ENCODE measurements around the gene RAD51. TPM values are rescaled to one million over a fixed set of nuclear protein-coding genes. Genes with fewer than 3 reads are reported as not detected.
A peak's percentile ranks its signal among the peaks of the same experiment; 100 is the strongest.

Gene RAD51
- total RNA-seq, 4 donors from 2014 or later: 1.1 to 31.6 (median 1.8) TPM

DNA sequence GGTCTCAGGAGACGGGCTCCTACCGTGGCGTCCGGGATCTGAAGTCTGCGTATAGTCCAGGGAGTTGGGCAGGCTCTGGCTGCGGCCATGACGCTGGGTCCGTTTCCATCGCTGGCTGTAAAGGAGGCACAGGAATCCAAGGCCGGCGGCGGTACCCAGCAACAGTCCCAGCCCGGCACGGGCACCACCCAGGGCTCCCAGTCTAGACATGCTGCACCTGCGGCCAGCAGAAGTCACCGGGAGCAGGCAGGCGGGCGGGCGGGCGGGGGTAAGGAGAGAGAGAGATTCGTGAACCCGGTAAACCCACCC lies 59.6 kb downstream of the RAD51 start:
- no peaks in the 10 kb centered on the region for H3K27me3 ChIP-seq
- no peaks in the 10 kb centered on the region for H3K9me3 ChIP-seq
- H3K4me1 ChIP-seq: peaks cover 0 to 24% (median 11%) of the 10 kb centered on the region in 4 donors
- in situ Hi-C loops (cut with MboI; ENCODE audit: low pct_ligation_motif_present in 1 of 4, low pct_unique_long_range_greater_than_20kb in 1 of 4, low sequenced_read_pairs in 3 of 4): loop anchor here in 1 of 4 donors (25.0 kb wide), 1 partner anchor 167 kb away; the partner anchor contains the start of gene KNL1
- intact Hi-C loops (cut with DNase I; ENCODE audit: low total_unique reads): loop anchor here (2.0 kb wide), 1 partner anchor 52 kb away; the partner anchor contains the start of genes DNAJC17 and ZFYVE19
- peak; percentile 54 for DNase-seq
- H3K27ac ChIP-seq: peak overlapping the region; percentile 84 to 90 (median 86)
- 0% methylated on average over 14 of the region's 22 CpGs; no CpG with 5 or more reads in 1 of the 2 donors for WGBS, 2 donors (ENCODE audit: low coverage in 1 of 2)
- H3K36me3 ChIP-seq: peaks cover 0 to 22% (median 7%) of the 10 kb centered on the region in 4 donors
- TF ChIP-seq, protein P1, sequence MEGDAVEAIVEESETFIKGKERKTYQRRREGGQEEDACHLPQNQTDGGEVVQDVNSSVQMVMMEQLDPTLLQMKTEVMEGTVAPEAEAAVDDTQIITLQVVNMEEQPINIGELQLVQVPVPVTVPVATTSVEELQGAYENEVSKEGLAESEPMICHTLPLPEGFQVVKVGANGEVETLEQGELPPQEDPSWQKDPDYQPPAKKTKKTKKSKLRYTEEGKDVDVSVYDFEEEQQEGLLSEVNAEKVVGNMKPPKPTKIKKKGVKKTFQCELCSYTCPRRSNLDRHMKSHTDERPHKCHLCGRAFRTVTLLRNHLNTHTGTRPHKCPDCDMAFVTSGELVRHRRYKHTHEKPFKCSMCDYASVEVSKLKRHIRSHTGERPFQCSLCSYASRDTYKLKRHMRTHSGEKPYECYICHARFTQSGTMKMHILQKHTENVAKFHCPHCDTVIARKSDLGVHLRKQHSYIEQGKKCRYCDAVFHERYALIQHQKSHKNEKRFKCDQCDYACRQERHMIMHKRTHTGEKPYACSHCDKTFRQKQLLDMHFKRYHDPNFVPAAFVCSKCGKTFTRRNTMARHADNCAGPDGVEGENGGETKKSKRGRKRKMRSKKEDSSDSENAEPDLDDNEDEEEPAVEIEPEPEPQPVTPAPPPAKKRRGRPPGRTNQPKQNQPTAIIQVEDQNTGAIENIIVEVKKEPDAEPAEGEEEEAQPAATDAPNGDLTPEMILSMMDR (IDR thresholded peaks at IDR 0.05): no peak
- TF ChIP-seq POLR2A (IDR thresholded peaks at IDR 0.05): no peak
- TF ChIP-seq POLR2AphosphoS5 (IDR thresholded peaks at IDR 0.05): no peak
- no peak for TF ChIP-seq EP300 (IDR thresholded peaks at IDR 0.05; ENCODE audit: low read depth)
- H3K4me3 ChIP-seq: peak overlapping the region; percentile 68 to 85 (median 74)

DNA sequence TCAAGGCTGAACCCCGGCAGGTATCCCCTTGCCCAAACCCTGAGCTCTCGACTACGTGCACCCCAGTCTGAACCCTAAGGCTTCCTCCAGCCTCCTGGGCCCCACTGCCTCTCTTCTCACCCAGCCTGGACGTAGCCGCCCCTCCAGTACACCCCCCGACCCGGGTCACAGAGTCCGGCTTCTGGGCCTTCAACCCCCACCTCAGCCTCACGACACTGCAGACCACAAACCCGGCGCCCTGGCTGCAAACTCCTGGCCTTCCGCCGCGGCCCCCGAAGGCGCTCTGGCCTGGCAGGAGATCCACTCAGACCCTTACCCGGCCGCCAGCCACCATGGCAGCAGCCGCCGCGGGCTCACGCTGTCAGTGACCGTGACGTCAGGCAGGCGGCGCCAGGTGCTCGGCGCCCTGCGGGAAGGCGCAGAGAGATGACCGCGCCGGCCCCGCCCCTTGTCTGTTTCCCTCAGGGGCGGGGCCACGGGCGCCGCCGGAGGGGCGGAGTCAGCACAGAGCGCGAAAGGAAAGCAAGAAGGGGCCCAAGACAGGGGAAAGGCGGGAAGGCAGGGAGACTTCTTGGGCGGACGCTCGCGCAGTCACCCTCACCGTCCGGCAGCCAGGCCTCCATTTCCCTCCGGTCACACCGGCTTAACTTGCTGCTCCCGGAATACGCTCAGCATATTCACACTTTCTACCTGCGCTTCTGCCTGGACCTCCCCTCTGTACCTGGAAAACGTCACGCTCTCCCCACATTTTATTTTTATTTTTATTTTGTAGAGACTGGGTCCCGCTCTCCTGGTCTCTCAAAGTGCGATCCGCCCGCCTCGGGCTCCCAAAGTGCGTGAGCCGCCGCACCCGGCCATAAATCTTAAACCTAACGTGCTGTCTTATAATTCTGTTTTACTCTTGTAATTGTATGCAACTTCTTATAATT lies 60.2 kb downstream of the RAD51 start, which contains the start of gene RMDN3:
Gene RMDN3 (minus strand): TSS at position 372 of the 929 bp plus-strand sequence. CDS start 471 bp downstream, outside the sequence.
- Histone ChIP-seq H3K36me3 (peaks cover 0 to 16% (median 7%) of the 10 kb centered on the region in 4 donors), H3K27ac (peak within 1 kb of the TSS; percentile 84 to 90 (median 86)), H3K9me3 (no peaks in the 10 kb centered on the region), H3K4me1 (peaks cover 0 to 24% (median 11%) of the 10 kb centered on the region in 4 donors), H3K27me3 (no peaks in the 10 kb centered on the region), H3K4me3 (peak within 1 kb of the TSS; percentile 68 to 85 (median 74))
- DNase-seq: peak; percentile 95
- in situ Hi-C loops (cut with MboI; ENCODE audit: low pct_ligation_motif_present in 1 of 4, low pct_unique_long_range_greater_than_20kb in 1 of 4, low sequenced_read_pairs in 3 of 4): loop anchor here in 1 of 4 donors (25.0 kb wide), 1 partner anchor 168 kb away; the partner anchor contains the start of gene KNL1
- 1% methylated on average over 16 to 65 of the region's 66 CpGs for WGBS, 2 donors (ENCODE audit: low coverage in 1 of 2)
- intact Hi-C loops (cut with DNase I; ENCODE audit: low total_unique reads): loop anchor here (2.0 kb wide), 1 partner anchor 52 kb away; the partner anchor contains the start of genes DNAJC17 and ZFYVE19
- TF ChIP-seq, protein P1 (IDR thresholded peaks at IDR 0.05): peak in 2 of 5 experiments; percentile 12 to 17
- TF ChIP-seq POLR2AphosphoS5 (IDR thresholded peaks at IDR 0.05) (peak; percentile 75 to 89 (median 85)), EP300 (IDR thresholded peaks at IDR 0.05; ENCODE audit: low read depth) (no peak), POLR2A (IDR thresholded peaks at IDR 0.05) (peak; percentile 68)

DNA sequence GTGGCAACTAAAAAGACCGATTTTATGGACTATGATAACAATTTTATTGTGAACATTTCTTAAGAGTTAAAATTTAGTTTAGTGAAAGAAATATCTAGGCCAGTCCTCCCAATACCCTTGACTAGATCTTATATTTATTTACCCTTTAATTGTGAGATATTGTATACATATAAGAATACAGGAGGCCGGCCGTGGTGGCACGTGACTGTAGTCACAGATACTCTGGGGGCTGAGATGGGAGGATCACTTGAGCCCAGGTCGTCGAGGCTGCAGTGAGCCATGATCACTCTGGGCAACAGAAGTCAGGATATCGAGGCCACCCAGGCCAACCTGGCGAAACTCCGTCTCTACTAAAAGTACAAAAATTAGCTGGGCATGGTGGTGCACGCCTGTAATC lies 60.8 kb downstream of the RAD51 start:
- Histone ChIP-seq H3K4me1 (peaks cover 0 to 24% (median 11%) of the 10 kb centered on the region in 4 donors), H3K4me3 (peak overlapping the region; percentile 17 to 85 (median 74)), H3K36me3 (peaks cover 0 to 9% (median 4%) of the 10 kb centered on the region in 4 donors), H3K9me3 (no peaks in the 10 kb centered on the region), H3K27ac (peak overlapping the region; percentile 84 to 90 (median 86)), H3K27me3 (no peaks in the 10 kb centered on the region)
- 0 to 50% methylated on average over 1 to 10 of the region's 10 CpGs for WGBS, 2 donors (ENCODE audit: low coverage in 1 of 2)
- in situ Hi-C loops (cut with MboI; ENCODE audit: low pct_ligation_motif_present in 1 of 4, low pct_unique_long_range_greater_than_20kb in 1 of 4, low sequenced_read_pairs in 3 of 4): loop anchor here in 1 of 4 donors (25.0 kb wide), 1 partner anchor 169 kb away; the partner anchor contains the start of gene KNL1
- no peak for DNase-seq
- intact Hi-C loops (cut with DNase I; ENCODE audit: low total_unique reads): loop anchor here (2.0 kb wide), 1 partner anchor 51 kb away; the partner anchor contains the start of genes DNAJC17 and ZFYVE19
- TF ChIP-seq POLR2AphosphoS5 (IDR thresholded peaks at IDR 0.05) (no peak), EP300 (IDR thresholded peaks at IDR 0.05; ENCODE audit: low read depth) (no peak), POLR2A (IDR thresholded peaks at IDR 0.05) (no peak)
- TF ChIP-seq, protein P1 (IDR thresholded peaks at IDR 0.05): no peak

DNA sequence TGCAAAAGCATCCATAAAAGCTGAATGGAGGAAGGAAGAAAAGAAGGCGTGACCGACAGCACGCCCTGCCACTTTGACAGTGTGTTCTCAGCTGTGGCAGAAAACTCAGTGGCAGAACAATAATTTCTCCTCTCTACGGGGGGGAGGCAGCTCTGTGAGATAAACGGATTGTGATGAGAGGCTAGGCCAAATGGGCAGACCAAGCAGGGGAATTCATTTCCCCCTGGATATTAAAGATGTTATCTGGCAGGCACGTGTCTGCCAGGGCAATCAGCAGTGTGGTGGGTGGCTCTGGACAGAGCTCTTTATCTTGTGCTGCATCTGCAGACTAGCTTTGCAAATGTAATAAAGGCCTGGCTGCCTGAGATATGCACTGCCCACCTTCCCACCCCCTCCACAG lies 62.0 kb downstream of the RAD51 start:
- Histone ChIP-seq H3K4me3 (no peak overlapping the region), H3K27ac (no peak overlapping the region), H3K9me3 (no peaks in the 10 kb centered on the region), H3K4me1 (peaks cover 0 to 24% (median 11%) of the 10 kb centered on the region in 4 donors), H3K36me3 (no peaks in the 10 kb centered on the region), H3K27me3 (no peaks in the 10 kb centered on the region)
- intact Hi-C loops (cut with DNase I; ENCODE audit: low total_unique reads) (no loop called here), in situ Hi-C loops (cut with MboI; ENCODE audit: low pct_ligation_motif_present in 1 of 4, low pct_unique_long_range_greater_than_20kb in 1 of 4, low sequenced_read_pairs in 3 of 4) (loop anchor here in 1 of 4 donors (25.0 kb wide), 1 partner anchor 170 kb away; the partner anchor contains the start of gene KNL1)
- no peak for DNase-seq
- TF ChIP-seq POLR2A (IDR thresholded peaks at IDR 0.05): no peak
- 38% methylated on average over 6 of the region's 6 CpGs; no CpG with 5 or more reads in 1 of the 2 donors for WGBS, 2 donors (ENCODE audit: low coverage in 1 of 2)
